ENCODE measurements around the gene ITGA6.

DNA sequence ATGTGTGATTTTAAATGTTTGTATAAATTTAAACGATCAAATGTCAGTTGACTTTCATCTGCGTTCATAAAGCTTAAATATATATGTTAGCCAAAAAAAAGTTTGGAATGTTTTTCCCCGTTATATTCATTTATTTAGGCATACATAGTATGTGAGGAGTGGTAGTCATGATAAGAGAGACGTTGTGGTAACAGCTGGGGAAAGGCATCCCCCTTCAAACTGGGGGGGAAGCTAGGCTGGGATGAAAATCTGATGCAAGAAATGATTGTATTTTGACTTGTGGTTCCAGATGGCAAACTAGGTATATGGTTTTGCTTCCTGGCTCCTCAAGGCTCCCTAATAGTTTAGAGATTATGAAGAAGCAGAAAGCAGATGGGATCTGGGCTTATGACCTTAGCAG, 30.1 kb downstream of the ITGA6 start:
- TF ChIP-seq CTCF (IDR thresholded peaks at IDR 0.05; ENCODE audit: poor library complexity, severe bottlenecking) = no peak
- no peak for TF ChIP-seq SMC3 (conservative IDR thresholded peaks at IDR 0.05; ENCODE audit: poor library complexity)

Measured in neural cell (in vitro differentiated cells).